ENCODE data around the gene KDM5D. TPM values are rescaled to one million over a fixed set of nuclear protein-coding genes. Genes with fewer than 3 reads are reported as not detected.

Gene KDM5D
- total RNA-seq, 1 donor from 2014 or later: 144 TPM

DNA sequence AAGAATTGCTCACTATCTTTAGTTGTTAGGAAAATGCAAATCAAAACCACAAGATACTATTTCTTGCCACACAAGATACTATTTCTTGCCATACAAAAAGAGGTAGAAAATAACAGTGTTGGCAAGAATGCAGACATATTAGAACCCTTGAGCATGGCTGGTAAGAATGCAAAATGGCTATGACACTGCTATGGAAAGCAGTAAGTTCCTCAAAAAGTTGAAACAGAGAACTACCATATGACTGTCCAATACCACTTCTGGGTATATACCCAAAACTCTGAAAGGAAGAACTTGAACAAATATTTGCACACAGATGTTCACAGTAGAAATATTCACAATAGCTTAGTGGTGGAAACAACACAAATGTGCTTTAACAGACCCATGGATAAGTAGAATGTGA lies 26.6 kb downstream of the KDM5D start:
- ATAC-seq (ENCODE audit: low read depth) (peak; percentile 86), DNase-seq (no peak)
- no peaks in the 10 kb centered on the region for H3K27me3 Mint-ChIP-seq
- H3K4me1 Mint-ChIP-seq: peaks cover 26% of the 10 kb centered on the region
- H3K36me3 Mint-ChIP-seq (ENCODE audit: low read depth): peaks cover 86% of the 10 kb centered on the region
- ChIA-PET CTCF (no interaction called here), POLR2A (no interaction called here)
- no peaks in the 10 kb centered on the region for H3K9me3 Mint-ChIP-seq
- TF ChIP-seq CTCF (IDR thresholded peaks at IDR 0.05): no peak
- H3K4me3 Mint-ChIP-seq: no peak overlapping the region
- intact Hi-C loops (cut with micrococcal nuclease): loop anchor here (5.0 kb wide), 1 partner anchor 151 kb away; no protein-coding TSS in a partner anchor
- peak overlapping the region; percentile 59 for H3K27ac Mint-ChIP-seq

GRCh38 chrY:19717146-19717545 lies 27.4 kb downstream of the KDM5D start:
- Mint-ChIP-seq H3K36me3 (ENCODE audit: low read depth) (peaks cover 82% of the 10 kb centered on the region), H3K4me1 (peaks cover 29% of the 10 kb centered on the region), H3K27ac (no peak overlapping the region), H3K27me3 (no peaks in the 10 kb centered on the region), H3K4me3 (no peak overlapping the region), H3K9me3 (no peaks in the 10 kb centered on the region)
- TF ChIP-seq CTCF (IDR thresholded peaks at IDR 0.05): no peak
- DNase-seq: no peak
- ATAC-seq (ENCODE audit: low read depth): no peak
- POLR2A ChIA-PET: no interaction called here
- CTCF ChIA-PET: no interaction called here
- intact Hi-C loops (cut with micrococcal nuclease): loop anchor here (5.0 kb wide), 1 partner anchor 150 kb away; no protein-coding TSS in a partner anchor

- Mint-ChIP-seq H3K9me3 (no peaks in the 10 kb centered on the region), H3K4me3 (no peak overlapping the region), H3K27ac (no peak overlapping the region), H3K27me3 (no peaks in the 10 kb centered on the region), H3K4me1 (peaks cover 29% of the 10 kb centered on the region), H3K36me3 (ENCODE audit: low read depth) (peaks cover 76% of the 10 kb centered on the region)
- DNase-seq (no peak), ATAC-seq (ENCODE audit: low read depth) (no peak)
- no peak for TF ChIP-seq CTCF (IDR thresholded peaks at IDR 0.05)
- CTCF ChIA-PET: no interaction called here
- POLR2A ChIA-PET: no interaction called here
- intact Hi-C loops (cut with micrococcal nuclease): loop anchor here (5.0 kb wide), 1 partner anchor 148 kb away; no protein-coding TSS in a partner anchor
Observed at GRCh38 chrY:19715226-19715625, 29.3 kb downstream of the KDM5D start.

DNA sequence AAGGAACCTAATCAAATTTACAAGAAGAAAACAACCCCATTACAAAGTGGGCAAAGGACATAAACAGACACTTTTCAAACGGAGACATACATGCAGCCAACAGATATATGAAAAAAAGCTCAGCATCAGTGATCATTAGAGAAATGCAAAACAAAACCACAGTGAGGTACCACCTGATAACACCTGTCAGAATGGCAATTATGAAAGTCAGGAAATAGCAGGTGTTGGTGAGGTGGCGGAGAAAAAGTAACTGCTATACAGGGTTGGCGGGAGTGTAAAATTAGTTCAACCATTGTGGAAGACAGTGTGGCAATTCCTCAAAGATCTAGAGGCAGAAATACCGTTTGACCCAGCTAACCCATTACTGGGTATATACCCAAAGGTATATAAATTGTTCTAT lies 31.1 kb downstream of the KDM5D start:
- H3K27me3 Mint-ChIP-seq: no peaks in the 10 kb centered on the region
- no peak for DNase-seq
- CTCF ChIA-PET: no interaction called here
- H3K9me3 Mint-ChIP-seq: no peaks in the 10 kb centered on the region
- H3K4me3 Mint-ChIP-seq: no peak overlapping the region
- POLR2A ChIA-PET: no interaction called here
- ATAC-seq (ENCODE audit: low read depth): no peak
- intact Hi-C loops (cut with micrococcal nuclease): no loop called here
- peaks cover 27% of the 10 kb centered on the region for H3K4me1 Mint-ChIP-seq
- no peak overlapping the region for H3K27ac Mint-ChIP-seq
- TF ChIP-seq CTCF (IDR thresholded peaks at IDR 0.05): no peak
- H3K36me3 Mint-ChIP-seq (ENCODE audit: low read depth): peaks cover 80% of the 10 kb centered on the region

- Mint-ChIP-seq H3K4me3 (no peak overlapping the region), H3K9me3 (no peaks in the 10 kb centered on the region), H3K27me3 (no peaks in the 10 kb centered on the region), H3K4me1 (no peaks in the 10 kb centered on the region), H3K36me3 (ENCODE audit: low read depth) (peaks cover 84% of the 10 kb centered on the region), H3K27ac (no peak overlapping the region)
- intact Hi-C loops (cut with micrococcal nuclease): no loop called here
- no peak for TF ChIP-seq CTCF (IDR thresholded peaks at IDR 0.05)
- ATAC-seq (ENCODE audit: low read depth) (no peak), DNase-seq (no peak)
- ChIA-PET POLR2A (no interaction called here), CTCF (no interaction called here)
Observed at GRCh38 chrY:19706273-19706672, 38.3 kb downstream of the KDM5D start.
